K562 (cell line): ENCODE results near the gene DMAC2. TPM values are rescaled to one million over a fixed set of nuclear protein-coding genes. Genes with fewer than 3 reads are reported as not detected.

Experiments
- ATAC-seq: fragments of 200-7000 bp; cut with Tn5 transposase; 3 replicates; pipeline ENCODE4 v1.9.1; 2020; ENCODE audit warnings: moderate library complexity
- BruUV-seq: library from RNA; stranded (reverse); fragments of 400-500 nt; replicated peaks from 2 replicates; lab custom pipeline; 2021; lab: Mats Ljungman, UMichigan
- CTCF ChIA-PET: fragments of 300-600 bp; formaldehyde crosslinking; extraction: SDS; loops from one replicate; lab custom pipeline; 2021; ENCODE audit warnings: low intra/inter-chr PET ratio; lab: Yijun Ruan, JAX
- POLR2A ChIA-PET: fragments of 300-600, 350-650 bp; sonication (Branson Sonifier 250); formaldehyde crosslinking; extraction: SDS; loops from one replicate; lab custom pipeline; 2021; ENCODE audit warnings: antibody characterized with exemption, inconsistent platforms; lab: Yijun Ruan, JAX
- DNase-seq, 4 experiments: peaks; one replicate each; pipeline versions ENCODE4 v3.0.0 to v3.0.0-alpha.2; 2011 to 2018; ENCODE audit warnings: low spot score in 3 of 4, mixed read lengths in 3 of 4; ENCODE audit errors: extremely low read depth in 1 of 4
- FAIRE-seq: peaks from 2 replicates; lab custom pipeline; 2011; peaks lifted over from hg19 to GRCh38; lab: Jason Lieb, UNC
- H2AFZ ChIP-seq: 2 replicates; pipeline ENCODE4 v1.6.0; 2011; ENCODE audit warnings: low read depth, low read length, control low read depth, inconsistent platforms
- H3K27ac ChIP-seq: fragments of 200-600 bp; 3 replicates; pipeline ENCODE4 v1.8.0; 2011; ENCODE audit warnings: low read depth, mild to moderate bottlenecking, control low read depth, inconsistent platforms, low read length, moderate library complexity, mixed read lengths; ENCODE audit errors: extremely low read depth
- H3K27me3 ChIP-seq, 2 experiments: fragments of 300-600 bp in 1 of 2; 2 replicates in 1 of 2; 3 replicates in 1 of 2; pipeline versions ENCODE4 v1.6.0 to v1.8.0; 2011; ENCODE audit warnings: inconsistent platforms in 2 of 2, low read length in 2 of 2, mild to moderate bottlenecking in 1 of 2, mixed read lengths in 1 of 2, moderate library complexity in 1 of 2; ENCODE audit not compliant: control insufficient read depth in 2 of 2, insufficient read depth in 2 of 2
- H3K36me3 ChIP-seq: fragments of 300-600 bp; 3 replicates; pipeline ENCODE4 v1.8.0; 2011; ENCODE audit warnings: mild to moderate bottlenecking, low read length, inconsistent platforms; ENCODE audit not compliant: control insufficient read depth, insufficient read depth
- H3K4me1 ChIP-seq, 2 experiments: fragments of 200-600 bp in 1 of 2; replicated peaks in 1 of 2; 2 replicates in 1 of 2; 3 replicates in 1 of 2; pipeline versions ENCODE4 v1.5.1 to v1.8.0; 2011; ENCODE audit warnings: inconsistent platforms in 2 of 2, low read length in 2 of 2, mild to moderate bottlenecking in 1 of 2, mixed read lengths in 1 of 2, moderate library complexity in 1 of 2; ENCODE audit not compliant: control insufficient read depth in 2 of 2, insufficient read depth in 2 of 2
- H3K4me2 ChIP-seq: 2 replicates; pipeline ENCODE4 v1.6.1; 2011; ENCODE audit warnings: low read length, control low read depth, inconsistent platforms, mixed read lengths; ENCODE audit not compliant: insufficient read depth
- H3K4me3 ChIP-seq: fragments of 200-600 bp; sonication (generic), shearing (Covaris generic); 2 replicates; pipeline ENCODE4 v1.5.1; 2016; ENCODE audit warnings: control low read depth, inconsistent platforms
- H3K79me2 ChIP-seq: fragments of 200-600 bp; 3 replicates; pipeline ENCODE4 v1.8.0; 2011; ENCODE audit warnings: low read length, inconsistent platforms; ENCODE audit not compliant: control insufficient read depth, insufficient read depth
- H3K9ac ChIP-seq, 2 experiments: 2 replicates each; pipeline versions ENCODE4 v1.6.0 to v1.6.1; 2011; ENCODE audit warnings: low read depth in 2 of 2, low read length in 2 of 2, control low read depth in 1 of 2, inconsistent platforms in 1 of 2, mild to moderate bottlenecking in 1 of 2, mixed read lengths in 1 of 2; ENCODE audit not compliant: insufficient read depth in 1 of 2
- H3K9me1 ChIP-seq: one replicate; pipeline ENCODE4 v1.6.0; 2011; ENCODE audit warnings: inconsistent platforms, mild to moderate bottlenecking, low read length, moderate library complexity; ENCODE audit not compliant: control insufficient read depth, insufficient read depth
- H3K9me3 ChIP-seq: replicated peaks from 2 replicates; pipeline ENCODE4 v1.5.1; 2011; ENCODE audit warnings: low read depth, low read length, inconsistent platforms; ENCODE audit not compliant: control insufficient read depth, insufficient read depth
- H4K20me1 ChIP-seq: replicated peaks from 2 replicates; pipeline ENCODE4 v1.6.1; 2011; ENCODE audit warnings: low read length, inconsistent platforms, mixed read lengths; ENCODE audit not compliant: control insufficient read depth, insufficient read depth
- FOXJ3 ChIP-seq: sonication (generic); formaldehyde crosslinking; IDR thresholded peaks from 2 replicates; pipeline ENCODE4 v1.4.0; 2020; ENCODE audit warnings: mild to moderate bottlenecking, missing genetic modification reagents
- HOXB6 ChIP-seq: fragments of 250-450 bp; sonication (Bioruptor Pico); IDR thresholded peaks from 2 replicates; pipeline ENCODE4 v1.5.1; 2022; ENCODE audit warnings: mild to moderate bottlenecking, borderline replicate concordance
- POLR2B ChIP-seq: fragments of 450-650 bp; IDR thresholded peaks from 2 replicates; pipeline ENCODE4 v1.6.1; 2018; ENCODE audit warnings: low read depth; ENCODE audit not compliant: partially characterized antibody
- RAD51 ChIP-seq: fragments of 450-650 bp; IDR thresholded peaks from 2 replicates; pipeline ENCODE4 v1.7.1; 2016; ENCODE audit warnings: low read depth, mild to moderate bottlenecking, borderline replicate concordance
- U2AF1 ChIP-seq: fragments of 200-400 bp; formaldehyde crosslinking; optimal IDR thresholded peaks from 2 replicates; pipeline ENCODE3; 2017; ENCODE audit warnings: mild to moderate bottlenecking, low read depth, low read length, moderate library complexity
- ZNF586 ChIP-seq: fragments of 450-650 bp; formaldehyde crosslinking; conservative IDR thresholded peaks from 2 replicates; pipeline ENCODE4 v1.4.0; 2020; ENCODE audit warnings: mild to moderate bottlenecking, moderate library complexity
- WGBS: fragments of 100-300 bp; shearing (Covaris generic); methylation state at CpG from one replicate; pipeline ENCODE4 v1.1.6; 2016; ENCODE audit warnings: low coverage, mixed read lengths; ENCODE audit not compliant: insufficient coverage; ENCODE audit errors: missing lambda C conversion rate; 5-methylcytosine and 5-hydroxymethylcytosine counted together
- in situ Hi-C: fragments of 300-500 bp; cut with MboI; formaldehyde crosslinking; loops from 4 replicates; pipeline ENCODE4 v1.15.0; 2018; ENCODE audit warnings: inconsistent platforms, mixed read lengths
- intact Hi-C: fragments of 100-400 bp; cut with micrococcal nuclease; formaldehyde crosslinking; loops from 2 replicates; pipeline ENCODE4 v1.14.2; 2022
- polyA plus RNA-seq, 8 experiments: library from polyadenylated mRNA; depleted of rRNA in 4 of 8; stranded (reverse) in 5 of 8; unstranded in 3 of 8; fragments of >200 nt; fragmentation: Nextera tagmentation in 2 of 8; fragmentation: Illumina TruSeq in 1 of 8; extraction: Ambion mirVana in 2 of 8; extraction: Trizol in 1 of 8; gene quantifications; 2 replicates each; pipeline versions ENCODE4 v1.2.1 to v1.2.3, GENCODE V29; 2011 to 2014; ENCODE audit warnings: inconsistent platforms in 1 of 8, missing spikeins in 1 of 8
- total RNA-seq, 7 experiments: library from RNA; depleted of rRNA in 6 of 7; stranded (reverse); fragments of >200 nt in 6 of 7; fragmentation: Illumina TruSeq in 2 of 7; extraction: Trizol in 2 of 7; gene quantifications; 2 replicates each; pipeline versions ENCODE4 v1.2.1 to v1.2.3, GENCODE V29; 2011 to 2021; ENCODE audit warnings: low replicate concordance in 1 of 7
- TF ChIP-seq, protein P1 (sequence below): fragments of 250-450 bp; sonication (Bioruptor Pico); IDR thresholded peaks from 2 replicates; pipeline ENCODE4 v1.4.0; 2020; ENCODE audit warnings: mild to moderate bottlenecking, moderate library complexity

The DMAC2 gene
- total and polyA plus RNA-seq, 9 of the 15 experiments (the other 6 are each of a cell fraction or from before 2014, with no cell fraction given): 12.9 to 61.2 (median 43.1) TPM

- DNase-seq: no peak
- no peak for ATAC-seq
- Histone ChIP-seq H3K9me1 (no peaks in the 10 kb centered on the region), H3K4me3 (no peak overlapping the region), H3K9me3 (no peaks in the 10 kb centered on the region), H4K20me1 (no peaks in the 10 kb centered on the region), H3K79me2 (no peaks in the 10 kb centered on the region), H3K9ac (no peak overlapping the region), H3K4me2 (no peak overlapping the region), H3K4me1 (peaks cover 7 to 12% of the 10 kb centered on the region in 2 experiments; a peak in 4 of 5 replicates), H3K27ac (no peak overlapping the region), H3K27me3 (no peaks in the 10 kb centered on the region), H3K36me3 (peaks cover 32% of the 10 kb centered on the region; the same call in 1 of the 3 replicates), H2AFZ (no peak overlapping the region)
- no peak for FAIRE-seq
- no TSS peak for BruUV-seq
- TF ChIP-seq POLR2B (no peak), ZNF586 (no peak), HOXB6 (no peak), FOXJ3 (CRISPR knock-in tag) (no peak), U2AF1 (no peak), RAD51 (no peak)
- TF ChIP-seq, protein P1, sequence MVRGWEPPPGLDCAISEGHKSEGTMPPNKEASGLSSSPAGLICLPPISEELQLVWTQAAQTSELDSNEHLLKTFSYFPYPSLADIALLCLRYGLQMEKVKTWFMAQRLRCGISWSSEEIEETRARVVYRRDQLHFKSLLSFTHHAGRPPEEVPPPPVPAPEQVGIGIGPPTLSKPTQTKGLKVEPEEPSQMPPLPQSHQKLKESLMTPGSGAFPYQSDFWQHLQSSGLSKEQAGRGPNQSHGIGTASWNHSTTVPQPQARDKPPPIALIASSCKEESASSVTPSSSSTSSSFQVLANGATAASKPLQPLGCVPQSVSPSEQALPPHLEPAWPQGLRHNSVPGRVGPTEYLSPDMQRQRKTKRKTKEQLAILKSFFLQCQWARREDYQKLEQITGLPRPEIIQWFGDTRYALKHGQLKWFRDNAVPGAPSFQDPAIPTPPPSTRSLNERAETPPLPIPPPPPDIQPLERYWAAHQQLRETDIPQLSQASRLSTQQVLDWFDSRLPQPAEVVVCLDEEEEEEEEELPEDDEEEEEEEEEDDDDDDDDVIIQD (CRISPR knock-in tag): no peak
- ChIA-PET CTCF (no interaction called here), POLR2A (no interaction called here)
- in situ Hi-C loops: no loop called here
- intact Hi-C loops: no loop called here
- 92% methylated on average over 7 of the region's 10 CpGs for WGBS
These were observed 25.8 kb downstream of the DMAC2 start for GRCh38 chr19:41413947-41414346.
